ENCODE measurements around the gene TTLL7.

TTLL7 gene

DNA sequence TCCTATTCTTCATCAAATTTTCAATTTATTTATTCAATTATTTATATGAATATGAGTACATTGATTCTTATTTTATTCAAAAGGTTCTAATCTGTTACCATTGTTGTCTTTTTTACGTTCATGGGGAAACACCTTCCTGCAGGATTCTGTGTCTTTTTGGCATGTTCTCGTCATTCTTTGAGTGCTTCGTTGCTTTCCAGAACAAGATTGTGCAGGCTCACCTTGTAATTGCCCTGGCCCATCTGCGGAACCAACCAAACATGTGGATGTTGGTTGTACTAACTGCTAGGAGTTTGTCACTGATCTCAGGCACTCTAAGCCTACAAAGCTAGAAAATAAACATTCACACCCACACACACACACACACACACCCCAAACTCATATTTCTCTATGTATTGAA is 182.1 kb downstream of the TTLL7 start:
- DNase-seq (ENCODE audit: low read depth, low spot score) = no peak

DNA sequence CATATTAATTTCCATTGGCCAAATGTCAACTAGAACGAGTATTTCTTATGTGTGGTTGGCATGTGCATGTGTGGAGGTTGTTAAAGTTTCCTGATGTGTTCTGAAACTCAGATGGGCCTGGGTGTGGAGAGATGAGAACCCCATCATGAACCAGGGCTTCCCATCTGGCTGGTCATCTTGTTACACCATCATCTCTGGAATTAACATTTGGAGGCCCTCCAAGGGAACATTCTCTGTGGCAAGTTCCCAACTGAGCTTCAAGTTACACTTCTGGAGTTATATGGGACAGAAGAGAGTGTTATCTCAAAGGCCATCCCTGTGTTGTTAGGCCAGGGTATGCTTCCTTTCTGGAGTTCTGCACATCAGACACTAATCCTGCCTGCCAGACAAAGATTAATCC is 183.6 kb downstream of the TTLL7 start:
- DNase-seq (ENCODE audit: low read depth, low spot score) = no peak
